Upper lobe of left lung (tissue), 4 donors: Measurements from ENCODE around the gene SPATA7.

Experiments used
- CTCF ChIP-seq, 6 experiments: fragments of 450-650 bp in 4 of 6; fragments of 200-600 bp in 2 of 6; sonication (generic) in 2 of 6; IDR thresholded peaks; one replicate each; pipeline ENCODE4 v1.5.1; 2016 to 2019; ENCODE audit warnings: antibody characterized with exemption in 6 of 6
- EP300 ChIP-seq, 4 donors: sonication (generic); formaldehyde crosslinking; IDR thresholded peaks; one replicate each; pipeline ENCODE4 v1.5.1; 2017; ENCODE audit warnings: antibody characterized with exemption in 4 of 4, control low read depth in 2 of 4

DNA sequence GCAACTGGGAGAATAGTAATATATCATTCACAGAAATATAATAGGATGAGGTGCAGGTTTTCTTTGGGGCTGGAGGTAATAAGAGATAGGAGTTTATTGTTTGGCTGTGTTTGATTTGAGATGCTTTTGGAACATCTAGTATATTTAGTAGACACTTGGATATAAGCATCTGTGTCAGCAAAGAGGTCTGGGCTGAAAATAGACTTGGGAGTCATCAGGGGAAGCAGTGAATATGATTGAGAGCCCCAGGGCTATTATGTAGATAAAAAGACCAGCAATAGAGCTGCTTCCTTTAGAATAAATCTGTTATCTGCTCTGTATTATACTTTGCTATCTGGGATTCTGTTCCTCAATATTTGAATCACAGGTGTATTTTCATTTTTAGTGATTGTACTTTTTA is 36.6 kb downstream of the SPATA7 start:
- TF ChIP-seq CTCF (IDR thresholded peaks at IDR 0.05) (no peak), EP300 (IDR thresholded peaks at IDR 0.05) (no peak)
